GM12878 (cell line): ENCODE measurements around the gene DPH6. TPM values are rescaled to one million over a fixed set of nuclear protein-coding genes. Genes with fewer than 3 reads are reported as not detected.

ENCODE experiments used
- ATAC-seq: fragments of 200-7000 bp; cut with Tn5 transposase; 3 replicates; pipeline ENCODE4 v1.9.1; 2020; ENCODE audit warnings: mild to moderate bottlenecking, moderate library complexity
- BruUV-seq: library from RNA; stranded (reverse); fragments of 400-500 nt; replicated peaks from 2 replicates; lab custom pipeline; 2021; lab: Mats Ljungman, UMichigan
- CTCF ChIA-PET: fragments of 300-600 bp; sonication (Branson Sonifier 250); formaldehyde crosslinking; extraction: SDS; loops from one replicate; lab custom pipeline; 2021; ENCODE audit warnings: inconsistent platforms; lab: Yijun Ruan, JAX
- POLR2A ChIA-PET: fragments of 350-600 bp; formaldehyde crosslinking; extraction: SDS; loops from one replicate; lab custom pipeline; 2021; ENCODE audit warnings: inconsistent platforms; lab: Charles Lee
- RAD21 ChIA-PET: fragments of 300-600 bp; sonication (Branson Sonifier 250); formaldehyde crosslinking; loops from one replicate; lab custom pipeline; 2023; ENCODE audit warnings: antibody characterized with exemption; ENCODE audit not compliant: unreplicated experiment; lab: Charles Lee
- SMC1A ChIA-PET: fragments of 300-600 bp; sonication (Branson Sonifier 250); formaldehyde crosslinking; loops from one replicate; lab custom pipeline; 2023; ENCODE audit not compliant: unreplicated experiment, uncharacterized antibody; lab: Charles Lee
- DNase-seq: peaks from one replicate; pipeline ENCODE4 v3.0.0-alpha.2; 2011; ENCODE audit warnings: low read depth, low spot score
- FAIRE-seq: peaks from 3 replicates; lab custom pipeline; 2011; peaks lifted over from hg19 to GRCh38; lab: Jason Lieb, UNC
- H2AFZ ChIP-seq: 2 replicates; pipeline ENCODE4 v1.6.0; 2011; ENCODE audit warnings: low read depth, low read length, control low read depth; ENCODE audit not compliant: control insufficient read depth
- H3K27ac ChIP-seq: 2 replicates; pipeline ENCODE4 v1.5.1; 2011; ENCODE audit warnings: control low read depth; ENCODE audit not compliant: control insufficient read depth, insufficient read depth
- H3K27me3 ChIP-seq, 2 experiments: replicated peaks in 1 of 2; 2 replicates each; pipeline versions ENCODE4 v1.6.0 to v1.6.1; 2011; ENCODE audit warnings: low read length in 1 of 2; ENCODE audit not compliant: control insufficient read depth in 2 of 2, insufficient read depth in 2 of 2
- H3K36me3 ChIP-seq, 2 experiments: 2 replicates each; pipeline ENCODE4 v1.5.1; 2011; ENCODE audit warnings: low read length in 1 of 2; ENCODE audit not compliant: control insufficient read depth in 2 of 2, insufficient read depth in 2 of 2
- H3K4me1 ChIP-seq: 2 replicates; pipeline ENCODE4 v1.6.1; 2011; ENCODE audit warnings: mild to moderate bottlenecking, low read length, moderate library complexity, mixed read lengths; ENCODE audit not compliant: control insufficient read depth, insufficient read depth
- H3K4me2 ChIP-seq: 2 replicates; pipeline ENCODE4 v1.6.0; 2011; ENCODE audit warnings: control low read depth; ENCODE audit not compliant: control insufficient read depth, insufficient read depth
- H3K4me3 ChIP-seq: fragments of 200-600 bp; sonication (generic); 2 replicates; pipeline ENCODE4 v1.5.1; 2016
- H3K79me2 ChIP-seq: 2 replicates; pipeline ENCODE4 v1.6.0; 2011; ENCODE audit warnings: low read length; ENCODE audit not compliant: control insufficient read depth, insufficient read depth
- H3K9ac ChIP-seq: 2 replicates; pipeline ENCODE4 v1.8.0; 2011; ENCODE audit warnings: low read length, control low read depth, mixed read lengths; ENCODE audit not compliant: control insufficient read depth, insufficient read depth
- H3K9me3 ChIP-seq: replicated peaks from 3 replicates; pipeline ENCODE4 v1.5.1; 2011; ENCODE audit warnings: mild to moderate bottlenecking, low read length; ENCODE audit not compliant: control insufficient read depth, insufficient read depth
- H4K20me1 ChIP-seq: 2 replicates; pipeline ENCODE4 v1.6.0; 2011; ENCODE audit not compliant: control insufficient read depth, insufficient read depth
- BCL11A ChIP-seq: IDR thresholded peaks from 2 replicates; pipeline ENCODE4 v1.6.1; 2011; ENCODE audit warnings: low read depth, low read length
- BHLHE40 ChIP-seq, 2 experiments: fragments of 450-650 bp in 1 of 2; IDR thresholded peaks; 2 replicates each; pipeline ENCODE4 v1.6.1; 2011 to 2017; ENCODE audit warnings: low read depth in 2 of 2, borderline replicate concordance in 1 of 2, improper control_type of control experiment in 1 of 2, low read length in 1 of 2, mild to moderate bottlenecking in 1 of 2
- CBFB ChIP-seq: IDR thresholded peaks from 2 replicates; pipeline ENCODE4 v1.6.1; 2016; ENCODE audit warnings: antibody characterized with exemption, low read depth
- CREB1 ChIP-seq: IDR thresholded peaks from 2 replicates; pipeline ENCODE4 v1.6.1; 2012; ENCODE audit warnings: low read depth, mild to moderate bottlenecking, inconsistent platforms
- DPF2 ChIP-seq: fragments of 450-650 bp; IDR thresholded peaks from 2 replicates; pipeline ENCODE4 v1.6.1; 2017; ENCODE audit warnings: mild to moderate bottlenecking
- EP300 ChIP-seq, 2 experiments: fragments of 150-350 bp in 1 of 2; IDR thresholded peaks; 2 replicates each; pipeline ENCODE4 v1.6.1; 2011 to 2012; ENCODE audit warnings: low read depth in 2 of 2, low read length in 2 of 2, borderline replicate concordance in 1 of 2, improper control_type of control experiment in 1 of 2, inconsistent platforms in 1 of 2; ENCODE audit not compliant: control insufficient read depth in 1 of 2
- FOS ChIP-seq: IDR thresholded peaks from 3 replicates; pipeline ENCODE4 v1.6.1; 2011; ENCODE audit warnings: borderline replicate concordance; ENCODE audit not compliant: insufficient read length; ENCODE audit errors: extremely low read depth
- GABPA ChIP-seq: IDR thresholded peaks from 2 replicates; pipeline ENCODE4 v1.6.1; 2014; ENCODE audit warnings: antibody characterized with exemption, low read depth, mild to moderate bottlenecking, inconsistent platforms
- HCFC1 ChIP-seq: fragments of 150-350 bp; IDR thresholded peaks from 2 replicates; pipeline ENCODE4 v1.6.1; 2014; ENCODE audit warnings: low read length
- NBN ChIP-seq: fragments of 450-650 bp; IDR thresholded peaks from 2 replicates; pipeline ENCODE4 v1.6.1; 2016
- NRF1 ChIP-seq: conservative IDR thresholded peaks from 2 replicates; pipeline ENCODE4 v1.6.1; 2011; ENCODE audit warnings: mild to moderate bottlenecking, low read depth, low read length, improper control_type of control experiment
- SIX5 ChIP-seq: IDR thresholded peaks from 2 replicates; pipeline ENCODE4 v1.6.1; 2011; ENCODE audit warnings: mild to moderate bottlenecking, low read depth, low read length, moderate library complexity; ENCODE audit not compliant: severe bottlenecking
- SUPT20H ChIP-seq: IDR thresholded peaks from 2 replicates; pipeline ENCODE4 v1.6.1; 2011; ENCODE audit warnings: low read depth, mild to moderate bottlenecking, low read length, moderate library complexity, borderline replicate concordance; ENCODE audit not compliant: control insufficient read depth
- ZBED1 ChIP-seq: IDR thresholded peaks from 2 replicates; pipeline ENCODE4 v1.6.1; 2016; ENCODE audit warnings: borderline replicate concordance
- ZNF207 ChIP-seq: fragments of 450-650 bp; IDR thresholded peaks from 2 replicates; pipeline ENCODE4 v1.6.1; 2014; ENCODE audit warnings: antibody characterized with exemption, mild to moderate bottlenecking, borderline replicate concordance
- in situ Hi-C: fragments of 300-500 bp; cut with MboI; formaldehyde crosslinking; loops from 9 replicates; pipeline ENCODE4 v1.14.3; 2018; ENCODE audit warnings: mixed read lengths
- intact Hi-C: fragments of 100-400 bp; cut with micrococcal nuclease; formaldehyde crosslinking; loops from one replicate; pipeline ENCODE4 v1.14.2; 2022; ENCODE audit not compliant: unreplicated experiment
- polyA plus RNA-seq, 11 experiments: library from polyadenylated mRNA; depleted of rRNA in 4 of 11; unstranded in 6 of 11; stranded (reverse) in 5 of 11; fragments of >200 nt; fragmentation: Nextera tagmentation in 4 of 11; fragmentation: Illumina TruSeq in 1 of 11; extraction: Ambion mirVana in 4 of 11; extraction: Trizol in 1 of 11; gene quantifications; 1 replicate in 1 of 11; 2 replicates in 10 of 11; pipeline versions ENCODE4 v1.2.1 to v1.2.3, GENCODE V29; 2011 to 2016; ENCODE audit warnings: inconsistent platforms in 2 of 11, missing spikeins in 2 of 11, low read depth in 1 of 11
- total RNA-seq, 4 experiments: library from RNA; depleted of rRNA in 3 of 4; stranded (reverse); fragments of >200 nt in 3 of 4; fragmentation: Illumina TruSeq in 1 of 4; extraction: Trizol in 1 of 4; gene quantifications; 2 replicates each; pipeline versions ENCODE4 v1.2.1 to v1.2.3, GENCODE V29; 2013 to 2021
- TF ChIP-seq, protein P1 (sequence below): fragments of 450-650 bp; IDR thresholded peaks from 2 replicates; pipeline ENCODE4 v1.6.1; 2017; ENCODE audit warnings: mild to moderate bottlenecking
- TF ChIP-seq, protein P2 (sequence below): fragments of 450-650 bp; IDR thresholded peaks from 2 replicates; pipeline ENCODE4 v1.6.1; 2016; ENCODE audit warnings: mild to moderate bottlenecking
- TF ChIP-seq, protein P3 (sequence below): fragments of 450-650 bp; IDR thresholded peaks from 2 replicates; pipeline ENCODE4 v1.6.1; 2017; ENCODE audit warnings: antibody characterized with exemption, mild to moderate bottlenecking, moderate library complexity

Gene DPH6
- total and polyA plus RNA-seq, 10 of the 15 experiments (the other 5 are each of a cell fraction or from before 2014, with no cell fraction given): 9.0 to 68.5 (median 17.1) TPM

DNA sequence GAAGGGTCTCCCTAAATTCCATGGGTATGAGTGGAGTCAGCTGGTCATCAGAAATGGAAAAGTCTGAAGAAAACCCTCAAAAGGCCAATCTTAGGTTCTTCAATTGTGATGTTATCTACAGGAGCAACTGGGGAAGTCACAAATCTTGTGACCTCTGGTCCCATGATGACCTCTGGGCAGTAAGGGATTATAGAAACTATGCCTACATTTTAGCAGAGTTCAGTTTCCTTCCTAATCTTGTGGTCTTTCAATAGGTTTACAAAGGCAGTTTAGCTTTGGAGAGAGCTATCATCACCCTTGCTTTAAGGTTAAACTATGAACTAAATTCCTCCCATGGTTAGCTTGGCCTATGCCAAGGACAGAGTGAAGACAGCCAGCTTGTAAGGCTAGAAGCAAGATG, 225.1 kb downstream of the DPH6 start:
- ChIA-PET RAD21 (no interaction called here), POLR2A (no interaction called here), CTCF (interaction anchor here (0.6 kb wide), 1 partner anchor 137 kb away, joined by 3 read pairs; no protein-coding TSS in a partner anchor), SMC1A (no interaction called here)
- H2AFZ ChIP-seq: no peak overlapping the region
- no peak for FAIRE-seq
- H3K4me2 ChIP-seq: no peak overlapping the region
- no peak for DNase-seq
- no peak overlapping the region for H3K4me3 ChIP-seq
- H3K27ac ChIP-seq: no peak overlapping the region
- in situ Hi-C loops: no loop called here
- no peak for ATAC-seq
- TF ChIP-seq BCL11A (no peak), ZNF207 (no peak), BHLHE40 (IDR thresholded peaks at IDR 0.05; ENCODE audit: borderline replicate concordance in 1 of 2, low read depth in 2 of 2, low read length in 1 of 2) (no peak), DPF2 (no peak), HCFC1 (no peak), NBN (no peak), SIX5 (no peak), CREB1 (no peak), CBFB (no peak), ZBED1 (no peak), NRF1 (no peak), GABPA (no peak), SUPT20H (no peak), EP300 (IDR thresholded peaks at IDR 0.05; ENCODE audit: borderline replicate concordance in 1 of 2, control insufficient read depth in 1 of 2, low read depth in 2 of 2, low read length in 2 of 2) (no peak), FOS (no peak)
- TF ChIP-seq, protein P1, sequence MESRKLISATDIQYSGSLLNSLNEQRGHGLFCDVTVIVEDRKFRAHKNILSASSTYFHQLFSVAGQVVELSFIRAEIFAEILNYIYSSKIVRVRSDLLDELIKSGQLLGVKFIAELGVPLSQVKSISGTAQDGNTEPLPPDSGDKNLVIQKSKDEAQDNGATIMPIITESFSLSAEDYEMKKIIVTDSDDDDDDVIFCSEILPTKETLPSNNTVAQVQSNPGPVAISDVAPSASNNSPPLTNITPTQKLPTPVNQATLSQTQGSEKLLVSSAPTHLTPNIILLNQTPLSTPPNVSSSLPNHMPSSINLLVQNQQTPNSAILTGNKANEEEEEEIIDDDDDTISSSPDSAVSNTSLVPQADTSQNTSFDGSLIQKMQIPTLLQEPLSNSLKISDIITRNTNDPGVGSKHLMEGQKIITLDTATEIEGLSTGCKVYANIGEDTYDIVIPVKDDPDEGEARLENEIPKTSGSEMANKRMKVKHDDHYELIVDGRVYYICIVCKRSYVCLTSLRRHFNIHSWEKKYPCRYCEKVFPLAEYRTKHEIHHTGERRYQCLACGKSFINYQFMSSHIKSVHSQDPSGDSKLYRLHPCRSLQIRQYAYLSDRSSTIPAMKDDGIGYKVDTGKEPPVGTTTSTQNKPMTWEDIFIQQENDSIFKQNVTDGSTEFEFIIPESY: no peak
- TF ChIP-seq, protein P2, sequence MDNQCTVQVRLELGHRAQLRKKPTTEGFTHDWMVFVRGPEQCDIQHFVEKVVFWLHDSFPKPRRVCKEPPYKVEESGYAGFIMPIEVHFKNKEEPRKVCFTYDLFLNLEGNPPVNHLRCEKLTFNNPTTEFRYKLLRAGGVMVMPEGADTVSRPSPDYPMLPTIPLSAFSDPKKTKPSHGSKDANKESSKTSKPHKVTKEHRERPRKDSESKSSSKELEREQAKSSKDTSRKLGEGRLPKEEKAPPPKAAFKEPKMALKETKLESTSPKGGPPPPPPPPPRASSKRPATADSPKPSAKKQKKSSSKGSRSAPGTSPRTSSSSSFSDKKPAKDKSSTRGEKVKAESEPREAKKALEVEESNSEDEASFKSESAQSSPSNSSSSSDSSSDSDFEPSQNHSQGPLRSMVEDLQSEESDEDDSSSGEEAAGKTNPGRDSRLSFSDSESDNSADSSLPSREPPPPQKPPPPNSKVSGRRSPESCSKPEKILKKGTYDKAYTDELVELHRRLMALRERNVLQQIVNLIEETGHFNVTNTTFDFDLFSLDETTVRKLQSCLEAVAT: no peak
- TF ChIP-seq, protein P3, sequence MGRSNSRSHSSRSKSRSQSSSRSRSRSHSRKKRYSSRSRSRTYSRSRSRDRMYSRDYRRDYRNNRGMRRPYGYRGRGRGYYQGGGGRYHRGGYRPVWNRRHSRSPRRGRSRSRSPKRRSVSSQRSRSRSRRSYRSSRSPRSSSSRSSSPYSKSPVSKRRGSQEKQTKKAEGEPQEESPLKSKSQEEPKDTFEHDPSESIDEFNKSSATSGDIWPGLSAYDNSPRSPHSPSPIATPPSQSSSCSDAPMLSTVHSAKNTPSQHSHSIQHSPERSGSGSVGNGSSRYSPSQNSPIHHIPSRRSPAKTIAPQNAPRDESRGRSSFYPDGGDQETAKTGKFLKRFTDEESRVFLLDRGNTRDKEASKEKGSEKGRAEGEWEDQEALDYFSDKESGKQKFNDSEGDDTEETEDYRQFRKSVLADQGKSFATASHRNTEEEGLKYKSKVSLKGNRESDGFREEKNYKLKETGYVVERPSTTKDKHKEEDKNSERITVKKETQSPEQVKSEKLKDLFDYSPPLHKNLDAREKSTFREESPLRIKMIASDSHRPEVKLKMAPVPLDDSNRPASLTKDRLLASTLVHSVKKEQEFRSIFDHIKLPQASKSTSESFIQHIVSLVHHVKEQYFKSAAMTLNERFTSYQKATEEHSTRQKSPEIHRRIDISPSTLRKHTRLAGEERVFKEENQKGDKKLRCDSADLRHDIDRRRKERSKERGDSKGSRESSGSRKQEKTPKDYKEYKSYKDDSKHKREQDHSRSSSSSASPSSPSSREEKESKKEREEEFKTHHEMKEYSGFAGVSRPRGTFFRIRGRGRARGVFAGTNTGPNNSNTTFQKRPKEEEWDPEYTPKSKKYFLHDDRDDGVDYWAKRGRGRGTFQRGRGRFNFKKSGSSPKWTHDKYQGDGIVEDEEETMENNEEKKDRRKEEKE: no peak
- H3K9ac ChIP-seq: no peak overlapping the region
- no peaks in the 10 kb centered on the region for H3K4me1 ChIP-seq
- no peaks in the 10 kb centered on the region for H3K79me2 ChIP-seq
- H3K27me3 ChIP-seq: no peaks in the 10 kb centered on the region
- no peaks in the 10 kb centered on the region for H4K20me1 ChIP-seq
- intact Hi-C loops: no loop called here
- no TSS peak for BruUV-seq
- H3K9me3 ChIP-seq: no peaks in the 10 kb centered on the region
- H3K36me3 ChIP-seq: no peaks in the 10 kb centered on the region
